ENCODE measurements around the gene GRPEL1.

DNA sequence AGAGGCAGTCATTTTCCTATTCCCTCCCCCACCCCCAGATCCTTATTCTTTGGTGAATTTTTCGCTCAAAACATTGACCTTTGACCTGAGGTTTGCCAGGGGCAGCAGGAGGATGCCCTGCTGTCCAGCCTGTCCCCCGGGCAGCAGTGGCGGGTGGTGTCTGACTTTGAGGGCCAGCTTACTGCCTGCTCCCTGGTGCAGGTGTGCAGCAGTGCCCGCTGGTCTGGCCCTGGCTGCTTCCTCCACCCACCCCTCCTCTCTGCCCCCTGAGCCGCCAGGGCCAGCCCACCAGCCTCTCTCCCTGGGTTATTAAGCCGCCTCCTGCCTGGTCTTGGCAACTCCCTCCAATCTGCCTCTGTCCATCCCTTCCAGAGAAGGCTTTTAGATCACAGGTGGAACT is 40.8 kb upstream of the GRPEL1 start:
- TF ChIP-seq, protein P1, sequence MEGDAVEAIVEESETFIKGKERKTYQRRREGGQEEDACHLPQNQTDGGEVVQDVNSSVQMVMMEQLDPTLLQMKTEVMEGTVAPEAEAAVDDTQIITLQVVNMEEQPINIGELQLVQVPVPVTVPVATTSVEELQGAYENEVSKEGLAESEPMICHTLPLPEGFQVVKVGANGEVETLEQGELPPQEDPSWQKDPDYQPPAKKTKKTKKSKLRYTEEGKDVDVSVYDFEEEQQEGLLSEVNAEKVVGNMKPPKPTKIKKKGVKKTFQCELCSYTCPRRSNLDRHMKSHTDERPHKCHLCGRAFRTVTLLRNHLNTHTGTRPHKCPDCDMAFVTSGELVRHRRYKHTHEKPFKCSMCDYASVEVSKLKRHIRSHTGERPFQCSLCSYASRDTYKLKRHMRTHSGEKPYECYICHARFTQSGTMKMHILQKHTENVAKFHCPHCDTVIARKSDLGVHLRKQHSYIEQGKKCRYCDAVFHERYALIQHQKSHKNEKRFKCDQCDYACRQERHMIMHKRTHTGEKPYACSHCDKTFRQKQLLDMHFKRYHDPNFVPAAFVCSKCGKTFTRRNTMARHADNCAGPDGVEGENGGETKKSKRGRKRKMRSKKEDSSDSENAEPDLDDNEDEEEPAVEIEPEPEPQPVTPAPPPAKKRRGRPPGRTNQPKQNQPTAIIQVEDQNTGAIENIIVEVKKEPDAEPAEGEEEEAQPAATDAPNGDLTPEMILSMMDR (IDR thresholded peaks at IDR 0.05), result no peak
- no peak for TF ChIP-seq POLR2A (IDR thresholded peaks at IDR 0.05)
